ENCODE results near the gene CYP4V2.
"Not testable (repeated sequence)": the region's sequence is repeated elsewhere in the genome, so short reads cannot be mapped to it uniquely, and the experiment has no call there.

Gene CYP4V2

DNA sequence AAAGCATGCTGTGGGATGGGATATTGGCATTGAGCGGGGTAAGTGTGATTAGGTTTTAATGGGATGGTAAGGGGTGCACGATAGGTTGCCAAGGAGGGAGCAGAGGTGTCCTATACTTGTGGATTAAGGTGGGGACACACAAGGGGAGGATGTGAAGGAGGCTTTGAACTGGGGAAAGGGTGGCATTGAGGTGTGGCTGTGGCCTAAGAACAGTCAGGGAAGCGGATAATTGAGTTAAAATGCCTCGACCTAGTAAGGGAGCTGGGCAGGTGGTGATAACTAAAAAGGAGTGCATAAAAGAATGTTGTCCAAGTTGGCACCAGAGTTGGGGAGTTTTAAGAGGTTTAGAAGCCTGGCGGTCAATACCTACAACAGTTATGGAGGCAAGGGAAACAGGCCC lies 53.5 kb downstream of the CYP4V2 start:
- Histone ChIP-seq H3K27ac (ENCODE audit: low read depth, low read length) (no peak overlapping the region), H3K36me3 (ENCODE audit: control insufficient read depth in 1 of 2, insufficient read depth in 2 of 2, low read length in 2 of 2) (no peaks in the 10 kb centered on the region), H3K4me1 (ENCODE audit: control insufficient read depth in 1 of 2, insufficient read depth in 2 of 2, low read length in 2 of 2) (no peaks in the 10 kb centered on the region), H3K9me3 (ENCODE audit: control insufficient read depth in 1 of 2, low read length in 2 of 2) (no peaks in the 10 kb centered on the region), H3K9ac (ENCODE audit: low read depth in 1 of 2, low read length in 2 of 2) (no peak overlapping the region), H3K4me3 (ENCODE audit: low read depth in 1 of 2, low read length in 2 of 2) (no peak overlapping the region), H3K27me3 (ENCODE audit: control insufficient read depth in 1 of 2, insufficient read depth in 2 of 2, low read length in 2 of 2) (no peaks in the 10 kb centered on the region)

DNA sequence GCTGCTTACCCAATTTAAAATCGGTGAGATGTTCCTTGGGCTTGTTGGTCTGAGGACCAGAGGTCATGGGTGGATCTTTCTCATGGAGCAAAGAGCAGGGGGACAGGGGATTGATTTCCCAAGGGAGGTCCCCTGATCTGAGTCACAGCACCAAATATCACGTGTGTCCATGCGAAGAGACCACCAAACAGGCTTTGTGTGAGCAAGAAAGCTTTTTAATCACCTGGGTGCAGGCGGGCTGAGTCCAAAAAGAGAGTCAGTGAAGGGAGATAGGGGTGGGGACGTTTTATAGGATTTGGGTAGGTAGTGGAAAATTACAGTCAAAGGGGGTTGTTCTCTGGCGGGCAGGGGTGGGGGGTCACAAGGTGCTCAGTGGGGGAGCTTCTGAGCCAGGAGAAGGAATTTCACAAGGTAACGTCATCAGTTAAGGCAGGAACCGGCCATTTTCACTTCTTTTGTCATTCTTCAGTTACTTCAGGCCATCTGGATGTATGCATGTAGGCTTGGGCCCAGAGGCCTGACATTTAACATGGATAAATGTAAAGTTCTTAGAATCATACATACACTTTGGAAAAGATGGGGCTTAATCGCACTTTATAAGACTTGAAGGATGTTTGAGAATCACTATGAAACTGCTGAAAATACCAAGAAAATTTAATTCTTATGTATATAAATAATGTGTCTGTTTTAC lies 55.8 kb downstream of the CYP4V2 start:
- not testable (repeated sequence) for H3K9ac ChIP-seq (ENCODE audit: low read depth in 1 of 2, low read length in 2 of 2); H3K36me3 ChIP-seq (ENCODE audit: control insufficient read depth in 1 of 2, insufficient read depth in 2 of 2, low read length in 2 of 2); H3K4me3 ChIP-seq (ENCODE audit: low read depth in 1 of 2, low read length in 2 of 2); H3K27me3 ChIP-seq (ENCODE audit: control insufficient read depth in 1 of 2, insufficient read depth in 2 of 2, low read length in 2 of 2); H3K27ac ChIP-seq (ENCODE audit: low read depth, low read length); H3K9me3 ChIP-seq (ENCODE audit: control insufficient read depth in 1 of 2, low read length in 2 of 2); H3K4me1 ChIP-seq (ENCODE audit: control insufficient read depth in 1 of 2, insufficient read depth in 2 of 2, low read length in 2 of 2)

DNA sequence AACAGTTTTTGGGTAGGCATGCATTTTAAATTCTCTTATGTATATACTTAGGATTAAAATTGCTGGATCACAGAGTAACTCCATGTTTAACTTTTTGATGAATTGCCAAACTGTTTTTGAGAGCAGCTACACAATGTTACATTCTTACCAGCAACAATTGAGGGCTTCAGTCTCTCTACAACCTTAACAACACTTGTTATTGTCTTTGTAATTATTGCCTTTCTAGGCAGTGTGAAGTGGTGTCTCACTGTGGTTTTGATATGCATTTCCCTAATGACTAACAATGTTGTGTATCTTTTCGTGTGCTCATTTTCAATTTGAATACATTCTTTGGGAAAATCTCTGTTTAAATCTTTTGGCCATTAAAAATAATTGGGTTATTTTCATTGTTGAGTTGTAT lies 57.3 kb downstream of the CYP4V2 start:
- H3K9ac ChIP-seq (ENCODE audit: low read depth in 1 of 2, low read length in 2 of 2) = no peak overlapping the region
- no peaks in the 10 kb centered on the region for H3K9me3 ChIP-seq (ENCODE audit: control insufficient read depth in 1 of 2, low read length in 2 of 2)
- no peaks in the 10 kb centered on the region for H3K27me3 ChIP-seq (ENCODE audit: control insufficient read depth in 1 of 2, insufficient read depth in 2 of 2, low read length in 2 of 2)

DNA sequence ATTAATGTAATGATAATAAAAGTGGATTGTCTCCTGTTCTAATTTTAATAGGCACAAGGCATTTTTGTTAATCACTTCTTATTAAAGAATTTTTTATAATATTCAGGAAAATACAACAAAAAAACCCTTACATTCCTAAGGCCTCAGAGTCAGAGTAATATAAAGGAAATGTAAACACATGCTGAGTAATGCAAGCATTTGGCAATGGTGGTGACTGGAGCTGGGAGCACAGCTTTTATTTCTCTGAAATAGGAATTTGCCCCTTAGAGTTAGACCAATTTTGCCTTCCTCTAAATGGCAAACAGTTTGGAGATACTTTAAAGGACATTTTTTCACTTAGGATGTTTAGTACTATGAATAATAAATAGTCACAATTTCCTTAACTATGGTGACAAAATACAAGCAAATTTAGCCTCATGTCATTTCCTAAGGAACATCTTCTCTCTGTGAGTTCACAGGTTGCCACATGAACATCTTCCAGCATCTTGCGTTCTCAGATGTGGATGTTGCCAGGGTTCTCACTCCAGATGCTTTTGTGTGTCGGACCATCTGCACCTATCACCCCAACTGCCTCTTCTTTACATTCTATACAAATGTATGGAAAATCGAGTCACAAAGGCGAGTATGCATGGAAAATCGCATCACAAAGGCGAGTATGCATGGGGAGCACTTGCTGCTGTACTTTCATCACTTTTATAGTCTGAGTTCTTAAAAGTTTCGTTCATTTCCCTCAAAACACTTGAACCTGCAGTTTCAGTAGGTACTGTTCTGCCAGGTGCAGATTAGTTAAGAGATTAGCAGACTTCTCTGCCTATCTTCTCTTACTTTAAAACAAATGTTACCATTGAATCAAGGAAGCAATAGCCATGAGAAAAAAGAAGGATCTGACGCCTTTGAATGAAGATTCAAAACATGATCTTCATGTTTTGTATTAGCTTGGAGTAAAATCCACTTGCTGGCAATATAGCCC lies 58.7 kb downstream of the CYP4V2 start:
- H3K27ac ChIP-seq (ENCODE audit: low read depth, low read length) = no peak overlapping the region
- no peaks in the 10 kb centered on the region for H3K4me1 ChIP-seq (ENCODE audit: control insufficient read depth in 1 of 2, insufficient read depth in 2 of 2, low read length in 2 of 2)
- H3K9me3 ChIP-seq (ENCODE audit: control insufficient read depth in 1 of 2, low read length in 2 of 2) = no peaks in the 10 kb centered on the region
- no peak overlapping the region for H3K4me3 ChIP-seq (ENCODE audit: low read depth in 1 of 2, low read length in 2 of 2)
- H3K9ac ChIP-seq (ENCODE audit: low read depth in 1 of 2, low read length in 2 of 2) = no peak overlapping the region
- no peaks in the 10 kb centered on the region for H3K27me3 ChIP-seq (ENCODE audit: control insufficient read depth in 1 of 2, insufficient read depth in 2 of 2, low read length in 2 of 2)
- H3K36me3 ChIP-seq (ENCODE audit: control insufficient read depth in 1 of 2, insufficient read depth in 2 of 2, low read length in 2 of 2) = no peaks in the 10 kb centered on the region

More for the DNA sequence above, 57.3 kb downstream of the CYP4V2 start:
- no peaks in the 10 kb centered on the region for H3K4me1 ChIP-seq (ENCODE audit: control insufficient read depth in 1 of 2, insufficient read depth in 2 of 2, low read length in 2 of 2)
- H3K36me3 ChIP-seq (ENCODE audit: control insufficient read depth in 1 of 2, insufficient read depth in 2 of 2, low read length in 2 of 2) = no peaks in the 10 kb centered on the region
- no peak overlapping the region for H3K27ac ChIP-seq (ENCODE audit: low read depth, low read length)
- H3K4me3 ChIP-seq (ENCODE audit: low read depth in 1 of 2, low read length in 2 of 2) = no peak overlapping the region

DNA sequence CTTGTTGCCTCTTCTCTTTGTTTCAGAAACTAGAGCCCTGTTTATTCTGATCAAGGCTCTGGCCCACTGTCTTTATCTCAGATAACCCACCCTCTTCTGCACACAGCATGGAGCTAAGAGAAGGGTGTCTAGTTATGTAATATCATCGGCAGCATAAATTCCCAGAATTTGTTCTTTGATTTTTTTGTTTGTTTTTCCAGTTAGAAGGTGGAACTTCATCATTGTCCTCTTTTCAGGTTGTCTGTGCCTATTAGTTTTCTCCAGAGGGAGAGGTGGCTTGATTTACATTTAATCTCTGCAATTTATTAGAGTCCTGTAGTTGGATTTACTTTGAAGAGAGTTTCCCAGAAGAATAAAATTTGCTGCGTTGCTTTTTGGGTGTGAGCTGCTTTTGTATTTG lies 59.4 kb downstream of the CYP4V2 start:
- Histone ChIP-seq H3K36me3 (ENCODE audit: control insufficient read depth in 1 of 2, insufficient read depth in 2 of 2, low read length in 2 of 2) (no peaks in the 10 kb centered on the region), H3K27ac (ENCODE audit: low read depth, low read length) (no peak overlapping the region), H3K9me3 (ENCODE audit: control insufficient read depth in 1 of 2, low read length in 2 of 2) (no peaks in the 10 kb centered on the region), H3K4me3 (ENCODE audit: low read depth in 1 of 2, low read length in 2 of 2) (no peak overlapping the region), H3K4me1 (ENCODE audit: control insufficient read depth in 1 of 2, insufficient read depth in 2 of 2, low read length in 2 of 2) (no peaks in the 10 kb centered on the region), H3K27me3 (ENCODE audit: control insufficient read depth in 1 of 2, insufficient read depth in 2 of 2, low read length in 2 of 2) (no peaks in the 10 kb centered on the region), H3K9ac (ENCODE audit: low read depth in 1 of 2, low read length in 2 of 2) (no peak overlapping the region)

DNA sequence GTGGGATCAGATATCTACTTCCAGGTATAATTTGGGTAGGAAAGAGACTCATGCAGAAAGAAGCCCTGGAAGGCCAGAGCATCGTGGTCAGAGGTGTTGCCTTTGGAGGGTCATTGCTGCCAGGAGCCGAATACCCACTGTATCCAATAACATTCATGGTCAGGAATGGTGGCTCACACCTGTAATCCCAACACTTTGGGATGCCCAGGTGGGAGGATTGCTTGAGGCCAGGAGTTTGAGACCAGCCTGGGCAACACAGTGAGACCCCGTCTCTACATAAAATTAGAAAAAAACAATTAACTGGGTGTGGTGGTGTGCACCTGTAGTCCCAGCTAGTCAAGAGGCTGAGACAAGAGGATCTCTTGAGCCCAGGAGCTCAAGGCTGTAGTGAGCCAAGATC lies 63.8 kb downstream of the CYP4V2 start:
- H3K4me1 ChIP-seq (ENCODE audit: control insufficient read depth in 1 of 2, insufficient read depth in 2 of 2, low read length in 2 of 2) = peaks cover 0 to 2% of the 10 kb centered on the region in 2 donors
- no peaks in the 10 kb centered on the region for H3K27me3 ChIP-seq (ENCODE audit: control insufficient read depth in 1 of 2, insufficient read depth in 2 of 2, low read length in 2 of 2)
- H3K9ac ChIP-seq (ENCODE audit: low read depth in 1 of 2, low read length in 2 of 2) = no peak overlapping the region
- no peaks in the 10 kb centered on the region for H3K36me3 ChIP-seq (ENCODE audit: control insufficient read depth in 1 of 2, insufficient read depth in 2 of 2, low read length in 2 of 2)
- H3K27ac ChIP-seq (ENCODE audit: low read depth, low read length) = no peak overlapping the region
- H3K9me3 ChIP-seq (ENCODE audit: control insufficient read depth in 1 of 2, low read length in 2 of 2) = no peaks in the 10 kb centered on the region
- no peak overlapping the region for H3K4me3 ChIP-seq (ENCODE audit: low read depth in 1 of 2, low read length in 2 of 2)

DNA sequence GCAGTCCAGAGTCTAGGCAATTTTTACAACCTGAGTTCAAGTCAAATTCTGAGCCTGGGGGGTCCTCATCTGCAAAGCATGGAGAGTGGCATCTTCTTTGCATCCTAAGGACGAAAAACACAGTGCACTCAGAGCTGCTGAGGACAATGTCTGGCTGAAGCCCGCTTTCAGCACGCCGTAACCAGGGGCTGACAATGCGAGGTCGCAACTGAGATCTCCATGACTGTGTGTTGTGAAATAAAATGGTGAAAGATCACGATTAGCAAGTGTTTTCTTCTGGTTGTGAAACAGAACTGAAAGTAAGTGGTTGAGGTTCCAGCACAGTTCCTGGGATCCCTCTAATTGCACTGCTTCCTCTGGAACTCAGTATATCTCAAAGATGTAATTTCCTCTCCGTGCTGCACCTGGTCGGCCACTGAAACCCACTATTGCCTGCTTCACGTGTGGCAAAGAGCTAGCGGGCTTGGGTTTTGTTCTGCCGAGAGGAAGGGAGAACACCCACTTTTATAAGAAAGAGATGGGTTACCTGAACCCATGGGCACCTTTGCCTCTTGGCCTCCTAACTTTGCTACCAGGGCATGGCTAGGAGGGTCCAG lies 66.9 kb downstream of the CYP4V2 start:
- Histone ChIP-seq H3K4me3 (ENCODE audit: low read depth in 1 of 2, low read length in 2 of 2) (no peak overlapping the region), H3K9me3 (ENCODE audit: control insufficient read depth in 1 of 2, low read length in 2 of 2) (no peaks in the 10 kb centered on the region), H3K36me3 (ENCODE audit: control insufficient read depth in 1 of 2, insufficient read depth in 2 of 2, low read length in 2 of 2) (no peaks in the 10 kb centered on the region), H3K27ac (ENCODE audit: low read depth, low read length) (no peak overlapping the region), H3K9ac (ENCODE audit: low read depth in 1 of 2, low read length in 2 of 2) (no peak overlapping the region), H3K27me3 (ENCODE audit: control insufficient read depth in 1 of 2, insufficient read depth in 2 of 2, low read length in 2 of 2) (no peaks in the 10 kb centered on the region), H3K4me1 (ENCODE audit: control insufficient read depth in 1 of 2, insufficient read depth in 2 of 2, low read length in 2 of 2) (peaks cover 10 to 15% of the 10 kb centered on the region in 2 donors)

DNA sequence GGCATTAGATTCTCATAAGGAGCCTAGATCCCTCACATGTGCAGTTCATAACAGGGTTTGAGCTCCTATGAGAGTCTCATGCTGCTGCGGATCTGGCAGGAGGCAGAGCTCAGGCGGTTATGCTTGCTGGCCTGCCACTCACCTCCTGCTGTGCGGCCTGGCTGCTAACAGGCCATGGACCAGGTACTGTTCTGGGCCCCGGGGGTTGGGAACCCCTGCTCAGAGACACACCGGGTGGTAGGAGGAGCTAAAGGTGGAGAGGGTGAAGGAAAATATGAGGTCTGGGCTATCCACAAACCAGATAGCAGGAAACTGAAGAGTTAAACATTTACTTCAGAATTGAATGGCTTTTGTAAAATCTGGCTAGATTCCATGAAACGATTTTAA lies 68.7 kb downstream of the CYP4V2 start:
- no peaks in the 10 kb centered on the region for H3K27me3 ChIP-seq (ENCODE audit: control insufficient read depth in 1 of 2, insufficient read depth in 2 of 2, low read length in 2 of 2)
- H3K9me3 ChIP-seq (ENCODE audit: control insufficient read depth in 1 of 2, low read length in 2 of 2) = no peaks in the 10 kb centered on the region
- no peak overlapping the region for H3K27ac ChIP-seq (ENCODE audit: low read depth, low read length)
- no peak overlapping the region for H3K4me3 ChIP-seq (ENCODE audit: low read depth in 1 of 2, low read length in 2 of 2)
- H3K9ac ChIP-seq (ENCODE audit: low read depth in 1 of 2, low read length in 2 of 2) = no peak overlapping the region
- no peaks in the 10 kb centered on the region for H3K36me3 ChIP-seq (ENCODE audit: control insufficient read depth in 1 of 2, insufficient read depth in 2 of 2, low read length in 2 of 2)
- H3K4me1 ChIP-seq (ENCODE audit: control insufficient read depth in 1 of 2, insufficient read depth in 2 of 2, low read length in 2 of 2) = peaks cover 10 to 15% of the 10 kb centered on the region in 2 donors

All from duodenal mucosa (tissue), 2 donors.